Measurements from ENCODE around the gene MAP3K14. TPM values are rescaled to one million over a fixed set of nuclear protein-coding genes. Genes with fewer than 3 reads are reported as not detected.

The MAP3K14 gene
- polyA plus RNA-seq, 1 of the 3 experiments (the other 2 are of a cell fraction): 11.9 TPM

DNA sequence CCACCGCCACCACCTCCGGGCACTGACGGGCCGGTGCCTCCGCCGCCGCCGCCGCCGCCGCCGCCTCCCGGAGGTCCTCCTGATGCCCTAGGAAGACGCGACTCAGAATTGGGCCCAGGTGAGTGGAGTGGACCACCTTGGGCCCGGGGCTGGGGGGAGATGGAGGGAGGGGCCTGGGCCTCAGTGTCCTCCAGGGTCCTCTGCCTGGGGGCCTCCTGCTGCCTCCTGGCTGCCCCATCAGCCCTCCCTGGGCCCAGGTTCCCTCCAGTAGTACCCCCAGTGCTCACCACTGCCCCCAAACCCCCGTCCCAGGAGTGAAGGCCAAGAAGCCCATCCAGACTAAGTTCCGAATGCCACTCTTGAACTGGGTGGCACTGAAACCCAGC is 74.8 kb downstream of the MAP3K14 start:
- Histone ChIP-seq H3K36me3 (replicated peaks in 1 of 2; ENCODE audit: control insufficient read depth in 1 of 2, insufficient read depth in 2 of 2, low read length in 1 of 2) (no peaks in the 10 kb centered on the region), H3K27me3 (ENCODE audit: insufficient read depth) (no peaks in the 10 kb centered on the region), H3K79me2 (ENCODE audit: insufficient read depth) (no peaks in the 10 kb centered on the region), H3K9me3 (no peaks in the 10 kb centered on the region), H3K9me2 (no peaks in the 10 kb centered on the region), H3K4me2 (no peak overlapping the region), H2AFZ (ENCODE audit: low read depth) (no peak overlapping the region), H3F3A (replicated peaks; ENCODE audit: insufficient read depth) (no peaks in the 10 kb centered on the region), H3K27ac (ENCODE audit: low read depth in 2 of 2, low read length in 1 of 2) (no peak overlapping the region; a peak in 1 of 4 replicates), H4K20me1 (ENCODE audit: insufficient read depth) (no peaks in the 10 kb centered on the region), H3K4me3 (ENCODE audit: low read depth in 2 of 2, low read length in 1 of 2) (peak overlapping the region in 1 of 2 experiments; percentile 31; a peak in 1 of 4 replicates), H3K9ac (no peak overlapping the region), H3K4me1 (ENCODE audit: control insufficient read depth in 1 of 2, insufficient read depth in 2 of 2, low read depth in 1 of 2, low read length in 1 of 2) (peaks cover 0 to 22% of the 10 kb centered on the region in 2 experiments; a peak in 1 of 4 replicates)
- ChIA-PET CTCF (interaction anchor here (0.8 to 10.1 kb wide), 11 partner anchors 10 to 152 kb away, joined by 3 to 232 read pairs (median 4); partner anchors contain the start of genes ACBD4 and FMNL1), POLR2A (interaction anchor here (0.6 to 1.1 kb wide), 3 partner anchors 52 to 142 kb away, joined by 3 read pairs; no protein-coding TSS in a partner anchor)
- TF ChIP-seq EZH2phosphoT487 (IDR thresholded peaks at IDR 0.05; ENCODE audit: borderline replicate concordance, low read depth) (no peak), ELF1 (IDR thresholded peaks at IDR 0.05) (no peak), NFIC (IDR thresholded peaks at IDR 0.05; ENCODE audit: borderline replicate concordance) (no peak), TAF1 (IDR thresholded peaks at IDR 0.05; ENCODE audit: borderline replicate concordance, low read depth, low read length) (no peak), YY1 (IDR thresholded peaks at IDR 0.05; ENCODE audit: low read depth) (no peak), NRF1 (IDR thresholded peaks at IDR 0.05; ENCODE audit: low read depth, low read length) (no peak), RFX5 (IDR thresholded peaks at IDR 0.05; ENCODE audit: low read length) (no peak), MEF2A (IDR thresholded peaks at IDR 0.05; ENCODE audit: borderline replicate concordance, low read depth) (no peak), SIN3A (IDR thresholded peaks at IDR 0.05; ENCODE audit: borderline replicate concordance, low read depth, low read length) (no peak)
- TF ChIP-seq, protein P1, sequence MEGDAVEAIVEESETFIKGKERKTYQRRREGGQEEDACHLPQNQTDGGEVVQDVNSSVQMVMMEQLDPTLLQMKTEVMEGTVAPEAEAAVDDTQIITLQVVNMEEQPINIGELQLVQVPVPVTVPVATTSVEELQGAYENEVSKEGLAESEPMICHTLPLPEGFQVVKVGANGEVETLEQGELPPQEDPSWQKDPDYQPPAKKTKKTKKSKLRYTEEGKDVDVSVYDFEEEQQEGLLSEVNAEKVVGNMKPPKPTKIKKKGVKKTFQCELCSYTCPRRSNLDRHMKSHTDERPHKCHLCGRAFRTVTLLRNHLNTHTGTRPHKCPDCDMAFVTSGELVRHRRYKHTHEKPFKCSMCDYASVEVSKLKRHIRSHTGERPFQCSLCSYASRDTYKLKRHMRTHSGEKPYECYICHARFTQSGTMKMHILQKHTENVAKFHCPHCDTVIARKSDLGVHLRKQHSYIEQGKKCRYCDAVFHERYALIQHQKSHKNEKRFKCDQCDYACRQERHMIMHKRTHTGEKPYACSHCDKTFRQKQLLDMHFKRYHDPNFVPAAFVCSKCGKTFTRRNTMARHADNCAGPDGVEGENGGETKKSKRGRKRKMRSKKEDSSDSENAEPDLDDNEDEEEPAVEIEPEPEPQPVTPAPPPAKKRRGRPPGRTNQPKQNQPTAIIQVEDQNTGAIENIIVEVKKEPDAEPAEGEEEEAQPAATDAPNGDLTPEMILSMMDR (IDR thresholded peaks at IDR 0.05): no peak
- TF ChIP-seq, protein P2, sequence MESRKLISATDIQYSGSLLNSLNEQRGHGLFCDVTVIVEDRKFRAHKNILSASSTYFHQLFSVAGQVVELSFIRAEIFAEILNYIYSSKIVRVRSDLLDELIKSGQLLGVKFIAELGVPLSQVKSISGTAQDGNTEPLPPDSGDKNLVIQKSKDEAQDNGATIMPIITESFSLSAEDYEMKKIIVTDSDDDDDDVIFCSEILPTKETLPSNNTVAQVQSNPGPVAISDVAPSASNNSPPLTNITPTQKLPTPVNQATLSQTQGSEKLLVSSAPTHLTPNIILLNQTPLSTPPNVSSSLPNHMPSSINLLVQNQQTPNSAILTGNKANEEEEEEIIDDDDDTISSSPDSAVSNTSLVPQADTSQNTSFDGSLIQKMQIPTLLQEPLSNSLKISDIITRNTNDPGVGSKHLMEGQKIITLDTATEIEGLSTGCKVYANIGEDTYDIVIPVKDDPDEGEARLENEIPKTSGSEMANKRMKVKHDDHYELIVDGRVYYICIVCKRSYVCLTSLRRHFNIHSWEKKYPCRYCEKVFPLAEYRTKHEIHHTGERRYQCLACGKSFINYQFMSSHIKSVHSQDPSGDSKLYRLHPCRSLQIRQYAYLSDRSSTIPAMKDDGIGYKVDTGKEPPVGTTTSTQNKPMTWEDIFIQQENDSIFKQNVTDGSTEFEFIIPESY (IDR thresholded peaks at IDR 0.05; ENCODE audit: borderline replicate concordance, low read depth): no peak
- TF ChIP-seq, protein P3, sequence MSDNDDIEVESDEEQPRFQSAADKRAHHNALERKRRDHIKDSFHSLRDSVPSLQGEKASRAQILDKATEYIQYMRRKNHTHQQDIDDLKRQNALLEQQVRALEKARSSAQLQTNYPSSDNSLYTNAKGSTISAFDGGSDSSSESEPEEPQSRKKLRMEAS (IDR thresholded peaks at IDR 0.05; ENCODE audit: low read depth): no peak
- TF ChIP-seq, protein P4, sequence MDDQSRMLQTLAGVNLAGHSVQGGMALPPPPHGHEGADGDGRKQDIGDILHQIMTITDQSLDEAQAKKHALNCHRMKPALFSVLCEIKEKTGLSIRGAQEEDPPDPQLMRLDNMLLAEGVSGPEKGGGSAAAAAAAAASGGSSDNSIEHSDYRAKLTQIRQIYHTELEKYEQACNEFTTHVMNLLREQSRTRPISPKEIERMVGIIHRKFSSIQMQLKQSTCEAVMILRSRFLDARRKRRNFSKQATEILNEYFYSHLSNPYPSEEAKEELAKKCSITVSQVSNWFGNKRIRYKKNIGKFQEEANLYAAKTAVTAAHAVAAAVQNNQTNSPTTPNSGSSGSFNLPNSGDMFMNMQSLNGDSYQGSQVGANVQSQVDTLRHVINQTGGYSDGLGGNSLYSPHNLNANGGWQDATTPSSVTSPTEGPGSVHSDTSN (IDR thresholded peaks at IDR 0.05): no peak
- no peak for DNase-seq
- WGBS (ENCODE audit: low lambda C conversion rate): 71% methylated on average over 12 of the region's 18 CpGs

Measured in SK-N-SH (cell line).